Posterior vena cava (tissue), 2 donors: Measurements from ENCODE around the gene GPR35. TPM values are rescaled to one million over a fixed set of nuclear protein-coding genes. Genes with fewer than 3 reads are reported as not detected.

Experiments used
- DNase-seq: peaks from one replicate; pipeline ENCODE4 v3.0.0-alpha.2; 2020; ENCODE audit warnings: low spot score
- intact Hi-C, 2 donors: fragments of 100-400 bp; cut with DNase I; formaldehyde crosslinking; loops; one replicate each; pipeline versions ENCODE4 v1.14.1 to v1.14.2; 2022 to 2023
- total RNA-seq, 2 donors: library from RNA; stranded (reverse); fragmentation: NEBNext Ultra II Directional; extraction: Animal tissue kit (Norgen Biotek cat#: 25700); gene quantifications; one replicate each; pipeline ENCODE4 v1.2.1, GENCODE V29; 2021
- donor health status: DM: yes; HTN: yes; CAD: no.
- donor health status: DM: yes; HTN: yes; CAD: no.

Gene GPR35
- total RNA-seq, 2 donors from 2014 or later, result 1.2 to 1.8 TPM

GRCh38 chr2:240588006-240588655, 37.1 kb upstream of the GPR35 start:
- intact Hi-C loops, result no loop called here
- peak; percentile 64 for DNase-seq

GRCh38 chr2:240588669-240589068, 36.6 kb upstream of the GPR35 start:
- intact Hi-C loops, result no loop called here
- peak; percentile 11 for DNase-seq

GRCh38 chr2:240589375-240589774, 35.9 kb upstream of the GPR35 start:
- DNase-seq, result peak; percentile 75
- intact Hi-C loops, result no loop called here

- intact Hi-C loops, result no loop called here
- peak; percentile 72 for DNase-seq
These were observed 35.3 kb upstream of the GPR35 start for GRCh38 chr2:240589850-240590525.

GRCh38 chr2:240590681-240591111, 34.6 kb upstream of the GPR35 start:
- peak; percentile 76 for DNase-seq
- intact Hi-C loops, result no loop called here

GRCh38 chr2:240591226-240591625, 34.1 kb upstream of the GPR35 start:
- DNase-seq, result peak; percentile 59
- intact Hi-C loops, result no loop called here

- intact Hi-C loops, result no loop called here
- peak; percentile 56 for DNase-seq
These were observed 33.5 kb upstream of the GPR35 start for GRCh38 chr2:240591784-240592183.

GRCh38 chr2:240593026-240593702, 32.1 kb upstream of the GPR35 start:
- intact Hi-C loops, result no loop called here
- peak; percentile 67 for DNase-seq

GRCh38 chr2:240593703-240594451, 31.4 kb upstream of the GPR35 start:
- DNase-seq, result peak; percentile 75
- intact Hi-C loops, result no loop called here

- intact Hi-C loops, result no loop called here
- DNase-seq, result peak; percentile 74
These were observed 30.5 kb upstream of the GPR35 start for GRCh38 chr2:240594511-240595380.

GRCh38 chr2:240595381-240596079, 29.8 kb upstream of the GPR35 start:
- intact Hi-C loops, result no loop called here

GRCh38 chr2:240596080-240596460, 29.2 kb upstream of the GPR35 start:
- DNase-seq, result peak; percentile 76
- intact Hi-C loops, result no loop called here

More at GRCh38 chr2:240595381-240596079, 29.8 kb upstream of the GPR35 start:
- peak; percentile 76 for DNase-seq

- intact Hi-C loops, result no loop called here
- peak; percentile 81 for DNase-seq
These were observed 28.8 kb upstream of the GPR35 start for GRCh38 chr2:240596491-240596931.

GRCh38 chr2:240597054-240597418, 28.2 kb upstream of the GPR35 start:
- no peak for DNase-seq
- intact Hi-C loops, result no loop called here

- intact Hi-C loops, result no loop called here
- peak; percentile 70 for DNase-seq
These were observed 27.7 kb upstream of the GPR35 start for GRCh38 chr2:240597419-240598181.

- intact Hi-C loops, result no loop called here
- peak; percentile 72 for DNase-seq
These were observed 26.9 kb upstream of the GPR35 start for GRCh38 chr2:240598311-240598911.

GRCh38 chr2:240599141-240599583, 26.1 kb upstream of the GPR35 start:
- peak; percentile 67 for DNase-seq
- intact Hi-C loops, result no loop called here
